Measurements from ENCODE around the gene GPR150. TPM values are rescaled to one million over a fixed set of nuclear protein-coding genes. Genes with fewer than 3 reads are reported as not detected.

The GPR150 gene
- total RNA-seq, 1 experiment from 2014 or later = not detected

DNA sequence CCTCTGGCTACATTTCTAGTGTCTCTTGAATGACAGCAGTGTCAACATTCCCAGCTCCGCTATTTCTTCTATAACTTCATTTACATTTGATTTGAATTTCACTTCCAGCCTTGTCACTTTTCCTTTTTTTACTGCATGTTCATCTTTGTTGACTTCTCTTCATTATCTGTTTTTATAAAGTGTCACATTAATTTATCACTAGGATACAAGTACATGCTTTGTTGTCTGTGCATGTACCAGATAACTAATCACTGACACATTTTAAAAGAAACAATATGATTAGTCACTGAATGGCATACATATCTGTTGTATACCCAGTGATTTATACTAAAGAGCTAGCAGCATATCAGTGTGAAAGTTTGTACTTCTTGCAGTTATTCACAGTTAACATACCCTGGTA is 35.9 kb upstream of the GPR150 start:
- Histone ChIP-seq H3K4me3 (ENCODE audit: low read length) (no peak overlapping the region), H3K9me2 (replicated peaks; ENCODE audit: low read length) (no peaks in the 10 kb centered on the region), H3F3A (ENCODE audit: low read length, unreplicated experiment) (no peaks in the 10 kb centered on the region), H3K4me2 (ENCODE audit: low read length) (no peak overlapping the region), H3K9ac (ENCODE audit: low read length) (no peak overlapping the region), H3K9me3 (ENCODE audit: low read length) (no peaks in the 10 kb centered on the region), H3K36me3 (ENCODE audit: low read depth, low read length) (no peaks in the 10 kb centered on the region), H3K4me1 (ENCODE audit: insufficient read depth, low read length) (no peaks in the 10 kb centered on the region; the same call in 1 of the 2 replicates), H4K20me1 (ENCODE audit: low read length) (no peaks in the 10 kb centered on the region), H2AFZ (ENCODE audit: low read length) (no peak overlapping the region), H3K27ac (ENCODE audit: low read length) (no peak overlapping the region), H3K79me2 (ENCODE audit: low read length) (no peaks in the 10 kb centered on the region), H3K27me3 (ENCODE audit: low read length) (no peaks in the 10 kb centered on the region)
- intact Hi-C loops (cut with micrococcal nuclease) = no loop called here
- ATAC-seq (no peak), DNase-seq (no peak)
- TF ChIP-seq EZH2phosphoT487 (IDR thresholded peaks at IDR 0.05; ENCODE audit: borderline replicate concordance, low read length) (no peak), EZH2 (IDR thresholded peaks at IDR 0.05; ENCODE audit: low read length, unreplicated experiment) (no peak)
- TF ChIP-seq, protein P1, sequence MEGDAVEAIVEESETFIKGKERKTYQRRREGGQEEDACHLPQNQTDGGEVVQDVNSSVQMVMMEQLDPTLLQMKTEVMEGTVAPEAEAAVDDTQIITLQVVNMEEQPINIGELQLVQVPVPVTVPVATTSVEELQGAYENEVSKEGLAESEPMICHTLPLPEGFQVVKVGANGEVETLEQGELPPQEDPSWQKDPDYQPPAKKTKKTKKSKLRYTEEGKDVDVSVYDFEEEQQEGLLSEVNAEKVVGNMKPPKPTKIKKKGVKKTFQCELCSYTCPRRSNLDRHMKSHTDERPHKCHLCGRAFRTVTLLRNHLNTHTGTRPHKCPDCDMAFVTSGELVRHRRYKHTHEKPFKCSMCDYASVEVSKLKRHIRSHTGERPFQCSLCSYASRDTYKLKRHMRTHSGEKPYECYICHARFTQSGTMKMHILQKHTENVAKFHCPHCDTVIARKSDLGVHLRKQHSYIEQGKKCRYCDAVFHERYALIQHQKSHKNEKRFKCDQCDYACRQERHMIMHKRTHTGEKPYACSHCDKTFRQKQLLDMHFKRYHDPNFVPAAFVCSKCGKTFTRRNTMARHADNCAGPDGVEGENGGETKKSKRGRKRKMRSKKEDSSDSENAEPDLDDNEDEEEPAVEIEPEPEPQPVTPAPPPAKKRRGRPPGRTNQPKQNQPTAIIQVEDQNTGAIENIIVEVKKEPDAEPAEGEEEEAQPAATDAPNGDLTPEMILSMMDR (conservative IDR thresholded peaks at IDR 0.05; ENCODE audit: low read depth, low read length) = no peak
- no TSS peak for BruUV-seq (replicated peaks)
- ChIA-PET POLR2A (ENCODE audit: unreplicated experiment) (no interaction called here), CTCF (no interaction called here)

DNA sequence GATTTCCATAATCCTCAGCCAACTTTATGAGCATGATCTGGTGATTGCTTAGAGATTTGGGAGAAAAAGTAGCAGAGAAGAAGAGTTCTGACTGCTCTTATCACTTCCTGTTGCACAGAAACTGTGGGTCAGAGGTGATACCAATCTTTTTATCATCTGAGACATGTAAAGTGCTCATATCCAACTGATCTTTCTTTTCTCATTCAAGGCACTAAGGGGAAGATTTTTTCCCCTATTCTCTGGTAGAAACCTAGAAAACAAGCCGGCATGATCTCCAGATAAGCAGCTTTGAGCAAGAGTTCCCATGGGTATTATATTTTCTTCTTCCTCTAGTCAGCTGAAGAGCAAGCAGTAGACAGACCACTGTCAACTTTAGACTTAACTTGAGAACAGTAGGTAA is 29.0 kb upstream of the GPR150 start:
- H3K4me3 ChIP-seq (ENCODE audit: low read length) = no peak overlapping the region
- ChIA-PET CTCF (no interaction called here), POLR2A (ENCODE audit: unreplicated experiment) (no interaction called here)
- no peaks in the 10 kb centered on the region for H3K9me2 ChIP-seq (replicated peaks; ENCODE audit: low read length)
- no peak for TF ChIP-seq EZH2 (IDR thresholded peaks at IDR 0.05; ENCODE audit: low read length, unreplicated experiment)
- TF ChIP-seq, protein P1 (conservative IDR thresholded peaks at IDR 0.05; ENCODE audit: low read depth, low read length) = no peak
- DNase-seq (no peak), ATAC-seq (0 out of 2 replicates have a peak, but pooled peaks have one; percentile 10)
- H3K36me3 ChIP-seq (ENCODE audit: low read depth, low read length) = no peaks in the 10 kb centered on the region; the same call in 1 of the 2 replicates
- peak overlapping the region; percentile 81 for H3K27ac ChIP-seq (ENCODE audit: low read length)
- no peak overlapping the region for H2AFZ ChIP-seq (ENCODE audit: low read length)
- no peaks in the 10 kb centered on the region for H3K79me2 ChIP-seq (ENCODE audit: low read length)
- H3K4me1 ChIP-seq (ENCODE audit: insufficient read depth, low read length) = peaks cover 28% of the 10 kb centered on the region
- H3K4me2 ChIP-seq (ENCODE audit: low read length) = peak overlapping the region; percentile 11; the same call in 1 of the 2 replicates
- intact Hi-C loops (cut with micrococcal nuclease) = loop anchor here (2.0 kb wide), 1 partner anchor 36 kb away; the partner anchor contains the start of genes ARSK and SKIC3
- no peaks in the 10 kb centered on the region for H3K9me3 ChIP-seq (ENCODE audit: low read length)
- peaks cover 6% of the 10 kb centered on the region for H3F3A ChIP-seq (ENCODE audit: low read length, unreplicated experiment)
- H3K9ac ChIP-seq (ENCODE audit: low read length) = no peak overlapping the region
- H4K20me1 ChIP-seq (ENCODE audit: low read length) = no peaks in the 10 kb centered on the region
- no peaks in the 10 kb centered on the region for H3K27me3 ChIP-seq (ENCODE audit: low read length)
- BruUV-seq (replicated peaks) = no TSS peak

- intact Hi-C loops (cut with micrococcal nuclease) = loop anchor here (2.0 kb wide), 1 partner anchor 37 kb away; the partner anchor contains the start of genes ARSK and SKIC3
- Histone ChIP-seq H3K27me3 (ENCODE audit: low read length) (no peaks in the 10 kb centered on the region), H3K36me3 (ENCODE audit: low read depth, low read length) (no peaks in the 10 kb centered on the region; the same call in 1 of the 2 replicates), H3K9ac (ENCODE audit: low read length) (no peak overlapping the region), H3K4me2 (ENCODE audit: low read length) (peak overlapping the region; percentile 54), H3K4me1 (ENCODE audit: insufficient read depth, low read length) (peaks cover 28% of the 10 kb centered on the region), H2AFZ (ENCODE audit: low read length) (no peak overlapping the region), H3K27ac (ENCODE audit: low read length) (peak overlapping the region; percentile 81), H3K9me2 (replicated peaks; ENCODE audit: low read length) (no peaks in the 10 kb centered on the region), H3F3A (ENCODE audit: low read length, unreplicated experiment) (peaks cover 6% of the 10 kb centered on the region), H3K9me3 (ENCODE audit: low read length) (no peaks in the 10 kb centered on the region), H3K79me2 (ENCODE audit: low read length) (no peaks in the 10 kb centered on the region), H3K4me3 (ENCODE audit: low read length) (no peak overlapping the region), H4K20me1 (ENCODE audit: low read length) (no peaks in the 10 kb centered on the region)
- no peak for TF ChIP-seq EZH2phosphoT487 (IDR thresholded peaks at IDR 0.05; ENCODE audit: borderline replicate concordance, low read length)
- TF ChIP-seq, protein P1 (conservative IDR thresholded peaks at IDR 0.05; ENCODE audit: low read depth, low read length) = no peak
- TF ChIP-seq EZH2 (IDR thresholded peaks at IDR 0.05; ENCODE audit: low read length, unreplicated experiment) = no peak
- DNase-seq (peak; percentile 90), ATAC-seq (peak; percentile 98)
- ChIA-PET CTCF (no interaction called here), POLR2A (ENCODE audit: unreplicated experiment) (interaction anchor here (0.6 kb wide), 1 partner anchor 271 kb away, joined by 3 read pairs; no protein-coding TSS in a partner anchor)
- BruUV-seq (replicated peaks) = no TSS peak
These were observed 28.4 kb upstream of the GPR150 start for GRCh38 chr5:95591490-95591901.
